Suprapubic skin (tissue), 4 donors: ENCODE results near the gene ZFAND6. TPM values are rescaled to one million over a fixed set of nuclear protein-coding genes. Genes with fewer than 3 reads are reported as not detected.
"Not testable (repeated sequence)": the region's sequence is repeated elsewhere in the genome, so short reads cannot be mapped to it uniquely, and the experiment has no call there.

ENCODE experiments used
- DNase-seq, 2 donors: peaks; one replicate each; pipeline ENCODE4 v3.0.0-alpha.2; 2019; ENCODE audit warnings: low spot score in 2 of 2
- H3K27ac ChIP-seq: fragments of 200-600 bp; sonication (generic); one replicate; pipeline ENCODE4 v1.5.1; 2019
- H3K27me3 ChIP-seq: fragments of 200-600 bp; sonication (generic); one replicate; pipeline ENCODE4 v1.5.1; 2019
- H3K36me3 ChIP-seq: fragments of 200-600 bp; sonication (generic); one replicate; pipeline ENCODE4 v1.5.1; 2019
- H3K4me1 ChIP-seq: fragments of 200-600 bp; sonication (generic); one replicate; pipeline ENCODE4 v1.5.1; 2019
- H3K4me3 ChIP-seq: fragments of 200-600 bp; sonication (generic); one replicate; pipeline ENCODE4 v1.5.1; 2019; ENCODE audit warnings: mild to moderate bottlenecking
- H3K9me3 ChIP-seq: fragments of 200-600 bp; sonication (generic); one replicate; pipeline ENCODE4 v1.5.1; 2019
- CTCF ChIP-seq, 2 donors: fragments of 200-600 bp in 1 of 2; fragments of 450-650 bp in 1 of 2; sonication (generic) in 1 of 2; IDR thresholded peaks; one replicate each; pipeline ENCODE4 v1.5.1; 2016 to 2019; ENCODE audit warnings: antibody characterized with exemption in 2 of 2, mild to moderate bottlenecking in 1 of 2, moderate library complexity in 1 of 2
- EP300 ChIP-seq: sonication (generic); formaldehyde crosslinking; IDR thresholded peaks from one replicate; pipeline ENCODE4 v1.6.1; 2017; ENCODE audit warnings: antibody characterized with exemption
- POLR2A ChIP-seq, 2 donors: fragments of 450-650 bp; IDR thresholded peaks; one replicate each; pipeline ENCODE4 v1.6.1; 2017; ENCODE audit warnings: antibody characterized with exemption in 2 of 2, mild to moderate bottlenecking in 2 of 2, moderate library complexity in 2 of 2
- POLR2AphosphoS5 ChIP-seq, 3 donors: sonication (generic); formaldehyde crosslinking; IDR thresholded peaks; one replicate each; pipeline ENCODE4 v1.6.1; 2017; ENCODE audit warnings: antibody characterized with exemption in 3 of 3
- WGBS: methylation state at CpG from one replicate; pipeline ENCODE4 v1.1.5; 2018; 5-methylcytosine and 5-hydroxymethylcytosine counted together
- total RNA-seq, 4 donors: library from RNA; depleted of rRNA; stranded (reverse); fragments of >200 nt; gene quantifications; one replicate each; pipeline ENCODE4 v1.1.0, GENCODE V29; 2016

Gene ZFAND6
- total RNA-seq, 4 donors from 2014 or later, result 47.9 to 107 (median 80.9) TPM

GRCh38 chr15:80120636-80121035 lies 61.2 kb downstream of the ZFAND6 start:
- Histone ChIP-seq H3K4me3 (no peak overlapping the region), H3K9me3 (no peaks in the 10 kb centered on the region), H3K36me3 (peaks cover 10% of the 10 kb centered on the region), H3K27ac (no peak overlapping the region), H3K4me1 (no peaks in the 10 kb centered on the region), H3K27me3 (no peaks in the 10 kb centered on the region)
- 87% methylated on average over 1 of the region's 1 CpG for WGBS
- TF ChIP-seq EP300, result no peak
- TF ChIP-seq POLR2A (IDR thresholded peaks at IDR 0.05), result no peak
- no peak for TF ChIP-seq CTCF (IDR thresholded peaks at IDR 0.05)
- no peak for TF ChIP-seq POLR2AphosphoS5 (IDR thresholded peaks at IDR 0.05)
- no peak for DNase-seq

- Histone ChIP-seq H3K36me3 (peaks cover 10% of the 10 kb centered on the region), H3K9me3 (no peaks in the 10 kb centered on the region)
- TF ChIP-seq POLR2AphosphoS5 (IDR thresholded peaks at IDR 0.05) (no peak), CTCF (IDR thresholded peaks at IDR 0.05) (no peak), EP300 (no peak), POLR2A (IDR thresholded peaks at IDR 0.05) (no peak)
These were observed 62.1 kb downstream of the ZFAND6 start for GRCh38 chr15:80121546-80121945.

GRCh38 chr15:80123034-80123433 lies 63.6 kb downstream of the ZFAND6 start:
- no peaks in the 10 kb centered on the region for H3K4me1 ChIP-seq
- no peak overlapping the region for H3K27ac ChIP-seq
- no peaks in the 10 kb centered on the region for H3K27me3 ChIP-seq
- H3K9me3 ChIP-seq, result no peaks in the 10 kb centered on the region
- no peak for DNase-seq
- peaks cover 13% of the 10 kb centered on the region for H3K36me3 ChIP-seq
- 93% methylated on average over 6 of the region's 6 CpGs for WGBS
- no peak for TF ChIP-seq CTCF (IDR thresholded peaks at IDR 0.05)
- TF ChIP-seq POLR2AphosphoS5 (IDR thresholded peaks at IDR 0.05), result no peak
- TF ChIP-seq EP300, result no peak
- TF ChIP-seq POLR2A (IDR thresholded peaks at IDR 0.05), result no peak
- H3K4me3 ChIP-seq, result no peak overlapping the region

More at GRCh38 chr15:80121546-80121945, 62.1 kb downstream of the ZFAND6 start:
- whole genome bisulfite sequencing, result 93% methylated on average over 4 of the region's 4 CpGs
- DNase-seq, result no peak
- Histone ChIP-seq H3K27me3 (no peaks in the 10 kb centered on the region), H3K4me3 (no peak overlapping the region), H3K27ac (no peak overlapping the region), H3K4me1 (no peaks in the 10 kb centered on the region)

- peaks cover 25% of the 10 kb centered on the region for H3K36me3 ChIP-seq
- WGBS, result 94% methylated on average over 6 of the region's 6 CpGs
- not testable (repeated sequence) for H3K27me3 ChIP-seq, H3K4me3 ChIP-seq, H3K4me1 ChIP-seq, H3K27ac ChIP-seq, H3K9me3 ChIP-seq, DNase-seq
These were observed 67.8 kb downstream of the ZFAND6 start for GRCh38 chr15:80127253-80127652.

- Histone ChIP-seq H3K36me3 (peaks cover 29% of the 10 kb centered on the region), H3K9me3 (no peaks in the 10 kb centered on the region), H3K27me3 (no peaks in the 10 kb centered on the region), H3K27ac (no peak overlapping the region), H3K4me3 (no peak overlapping the region), H3K4me1 (no peaks in the 10 kb centered on the region)
- TF ChIP-seq POLR2AphosphoS5 (IDR thresholded peaks at IDR 0.05) (no peak), CTCF (IDR thresholded peaks at IDR 0.05) (no peak), POLR2A (IDR thresholded peaks at IDR 0.05) (no peak), EP300 (no peak)
- no peak for DNase-seq
- 80% methylated on average over 2 of the region's 2 CpGs for WGBS
These were observed 68.4 kb downstream of the ZFAND6 start for GRCh38 chr15:80127911-80128310.

- DNase-seq, result no peak
- TF ChIP-seq CTCF (IDR thresholded peaks at IDR 0.05) (no peak), POLR2A (IDR thresholded peaks at IDR 0.05) (no peak), EP300 (no peak), POLR2AphosphoS5 (IDR thresholded peaks at IDR 0.05) (no peak)
- Histone ChIP-seq H3K4me3 (no peak overlapping the region), H3K27me3 (no peaks in the 10 kb centered on the region), H3K4me1 (no peaks in the 10 kb centered on the region), H3K9me3 (no peaks in the 10 kb centered on the region), H3K36me3 (peaks cover 53% of the 10 kb centered on the region), H3K27ac (no peak overlapping the region)
- WGBS, result 88% methylated on average over 3 of the region's 3 CpGs
These were observed 72.9 kb downstream of the ZFAND6 start for GRCh38 chr15:80132382-80132781.
